ENCODE measurements around the gene GPC5.
"Not testable (repeated sequence)": the region's sequence is repeated elsewhere in the genome, so short reads cannot be mapped to it uniquely, and the experiment has no call there.

Gene GPC5

DNA sequence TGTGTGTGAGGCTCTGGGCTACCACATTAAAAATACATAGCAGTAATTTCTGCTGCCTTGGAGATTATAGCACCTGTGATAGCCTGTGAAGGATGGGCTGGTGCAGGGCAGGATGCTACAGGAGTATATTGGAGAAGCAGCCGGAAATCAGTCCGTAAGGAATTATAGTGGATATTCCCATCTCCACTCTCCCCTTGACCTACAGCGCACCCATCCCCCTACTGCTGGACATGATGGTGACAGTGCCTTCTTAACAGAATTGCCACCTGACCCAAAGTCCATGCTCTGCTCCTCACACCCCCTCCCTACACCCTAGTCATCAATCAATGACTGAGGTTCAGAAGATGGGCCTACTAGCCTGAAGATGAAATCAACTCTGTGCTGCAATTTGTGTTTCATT is 376.0 kb downstream of the GPC5 start:
- no peak for DNase-seq (ENCODE audit: low spot score)

DNA sequence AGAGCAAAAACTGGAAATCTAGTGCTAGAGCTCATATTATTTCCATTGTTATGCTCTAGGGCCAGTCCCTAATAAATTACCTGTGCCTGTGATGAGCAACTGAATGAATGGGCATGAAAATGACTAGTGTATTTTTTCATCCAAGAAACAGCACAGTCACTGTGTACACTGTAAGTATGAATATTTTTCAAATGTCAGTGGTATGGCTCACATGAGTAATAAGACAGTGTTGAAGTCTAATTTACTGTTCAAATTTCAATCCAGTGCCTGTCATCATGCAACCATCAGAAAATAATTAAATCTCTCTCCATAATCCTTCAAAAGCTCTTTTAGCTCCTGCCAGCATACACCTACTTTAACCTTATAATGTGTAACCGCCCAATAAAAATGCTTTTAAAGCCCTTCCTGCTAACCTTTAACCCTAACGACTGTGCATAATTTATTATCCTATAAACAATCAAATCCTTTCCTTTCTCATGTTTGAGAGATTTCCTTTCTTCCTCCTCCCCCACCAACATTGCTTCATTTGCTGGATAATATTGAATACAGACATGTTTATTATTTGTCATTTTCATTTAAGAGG is 378.3 kb downstream of the GPC5 start:
- DNase-seq (ENCODE audit: low spot score), result no peak

DNA sequence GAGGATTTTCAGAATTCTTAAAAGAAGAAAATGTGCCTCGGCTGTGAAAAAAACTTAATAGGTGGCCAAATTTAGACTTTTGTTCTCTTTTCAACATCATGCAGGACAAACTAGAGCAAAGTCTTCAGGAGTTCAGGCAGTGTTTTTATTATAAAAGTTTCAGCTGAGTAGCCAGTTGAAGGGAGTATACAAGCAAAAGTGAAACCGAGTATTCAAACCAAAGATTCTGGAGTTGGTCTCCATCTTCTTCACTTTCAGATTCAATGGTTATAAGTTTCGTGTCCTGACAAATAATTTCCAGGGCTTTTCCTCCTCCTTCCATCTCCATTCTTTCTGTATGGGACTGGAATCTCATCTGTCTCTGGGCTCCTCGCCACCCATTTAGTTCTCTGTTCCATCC is 379.7 kb downstream of the GPC5 start:
- no peak for DNase-seq (ENCODE audit: low spot score)

DNA sequence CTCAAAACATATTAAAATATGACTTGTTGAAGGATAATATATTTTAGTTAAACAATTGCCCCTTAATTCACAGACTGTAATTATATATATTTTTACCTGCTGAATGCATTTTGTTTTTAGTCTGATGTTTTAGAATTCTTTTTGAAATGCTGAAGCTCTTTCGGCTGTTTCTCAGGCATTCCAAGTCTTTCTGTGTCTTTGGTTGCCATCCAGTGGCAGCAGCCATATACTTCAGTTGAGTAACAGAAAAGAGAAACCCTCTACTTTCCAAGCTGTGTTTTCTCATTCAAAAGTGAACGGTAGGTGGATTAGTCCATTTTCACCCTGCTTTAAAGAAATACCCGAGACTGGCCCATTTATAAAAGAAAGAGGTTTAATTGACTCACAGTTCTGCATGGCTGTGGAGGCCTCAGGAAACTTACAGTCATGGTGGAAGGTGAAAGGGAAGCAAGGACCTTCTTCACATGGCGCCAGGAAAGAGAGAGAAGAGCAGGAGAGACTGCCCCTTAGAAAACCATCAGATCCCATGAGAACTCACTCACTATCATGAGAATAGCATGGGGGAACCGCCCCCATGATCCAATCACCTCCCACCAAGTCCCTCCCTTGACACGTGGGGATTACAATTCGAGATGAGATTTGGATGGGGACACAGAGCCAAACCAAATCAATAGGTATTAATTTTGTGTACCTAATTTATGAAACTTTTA is 383.7 kb downstream of the GPC5 start:
- not testable (repeated sequence) for DNase-seq (ENCODE audit: low spot score)

DNA sequence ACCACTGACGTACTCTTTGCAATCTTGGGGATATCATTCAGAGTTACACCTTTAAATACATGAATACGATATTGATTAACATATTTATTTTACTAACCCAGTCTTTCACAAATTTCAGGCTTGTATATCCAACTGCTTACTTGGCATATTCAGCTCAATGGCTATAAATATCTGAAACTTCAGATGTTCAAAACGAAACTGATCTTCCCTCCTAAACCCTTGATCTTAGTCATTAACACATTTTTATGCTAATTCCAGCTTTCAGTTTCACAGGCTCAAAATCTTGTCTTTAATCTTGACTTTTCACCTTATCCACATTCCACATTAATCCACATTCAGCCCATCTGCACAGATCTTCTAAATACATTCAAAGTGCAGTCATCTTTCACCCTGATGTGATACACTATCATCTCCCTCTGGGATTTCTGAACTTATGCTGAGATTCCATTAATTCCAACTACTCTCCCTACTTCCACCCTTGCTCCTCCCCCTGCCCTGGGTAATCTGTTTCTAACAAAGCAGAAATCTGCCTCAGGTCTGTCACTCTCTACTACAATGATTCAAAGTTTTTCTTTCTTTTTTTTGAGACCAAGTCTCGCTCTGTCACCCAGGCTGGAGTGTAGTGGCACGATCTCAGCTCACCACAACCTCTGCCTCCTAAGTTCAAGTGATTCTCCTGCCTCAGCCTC is 387.2 kb downstream of the GPC5 start:
- DNase-seq (ENCODE audit: low spot score), result no peak

DNA sequence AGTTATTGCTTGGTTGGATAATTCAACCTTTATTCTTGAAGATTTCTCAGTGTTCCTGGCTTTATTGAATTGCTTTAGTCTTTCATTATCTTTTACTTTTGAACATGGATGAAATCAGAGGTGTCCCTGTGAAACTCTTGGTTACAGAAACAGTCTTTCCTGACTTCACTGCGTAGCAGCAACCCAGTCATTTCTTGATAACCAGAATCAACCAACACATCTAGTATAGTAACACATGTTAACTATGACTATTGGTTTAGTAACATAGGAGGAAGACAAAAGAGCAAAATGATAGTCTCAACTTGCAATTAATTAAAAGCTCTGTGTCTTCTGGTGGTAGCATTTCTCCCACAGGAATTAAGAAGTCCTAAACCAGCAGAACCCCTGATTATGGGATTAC is 393.6 kb downstream of the GPC5 start:
- DNase-seq (ENCODE audit: low spot score), result no peak

DNA sequence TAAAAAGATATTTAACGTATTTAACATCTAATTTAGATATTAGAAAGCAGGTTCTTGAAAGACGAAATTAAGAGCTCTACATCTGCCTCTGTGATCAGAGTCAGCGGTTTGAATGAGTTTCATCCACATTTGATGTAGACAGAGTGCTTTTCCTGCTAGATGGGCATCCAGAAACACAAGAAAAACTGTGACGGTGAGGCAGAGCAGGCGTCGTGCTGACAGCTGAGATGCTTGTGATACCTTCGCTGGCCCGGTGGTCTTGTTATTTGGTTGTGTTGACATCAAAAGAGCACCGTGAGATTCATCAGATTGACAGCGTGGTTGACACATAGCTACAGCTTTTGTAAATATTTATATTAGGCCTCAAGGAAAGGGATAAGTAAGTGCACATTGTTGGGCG is 399.1 kb downstream of the GPC5 start:
- DNase-seq (ENCODE audit: low spot score), result no peak

DNA sequence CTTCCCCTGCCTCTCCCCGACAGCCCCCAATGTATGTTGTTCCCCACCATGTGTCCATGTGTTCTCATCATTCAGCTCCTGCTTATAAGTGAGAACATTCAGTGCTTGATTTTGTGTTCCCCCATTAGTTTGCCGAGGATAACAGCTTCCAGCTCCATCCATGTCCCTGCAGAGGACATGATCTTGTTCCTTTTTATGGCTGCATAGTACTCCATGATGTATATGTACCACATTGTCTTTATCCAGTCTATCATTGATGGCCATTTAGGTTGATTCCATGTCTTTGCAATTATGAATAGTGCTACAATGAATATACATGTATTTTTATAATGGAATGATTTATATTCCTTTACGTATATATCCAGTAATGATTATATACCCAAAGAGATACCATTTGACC is 399.9 kb downstream of the GPC5 start:
- DNase-seq (ENCODE audit: low spot score), result not testable (repeated sequence)

DNA sequence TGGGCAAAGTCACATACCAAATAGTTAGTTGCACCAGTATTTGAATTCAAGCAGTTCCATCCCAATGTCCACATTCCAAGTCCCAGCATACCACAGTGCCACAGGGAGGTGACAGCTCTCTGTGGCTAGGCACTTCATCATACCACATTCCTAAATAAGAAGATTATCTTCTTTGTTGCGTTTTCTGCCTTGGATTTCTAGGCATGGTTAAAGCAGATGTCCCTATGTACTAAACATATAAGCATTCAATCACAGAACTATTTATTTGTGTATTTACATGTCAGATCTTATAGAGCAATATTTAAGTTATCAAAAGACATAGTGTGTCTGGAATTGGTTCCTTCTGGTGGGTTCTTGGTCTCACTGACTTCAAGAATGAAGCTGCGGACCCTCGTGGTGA is 403.4 kb downstream of the GPC5 start:
- DNase-seq (ENCODE audit: low spot score), result not testable (repeated sequence)

DNA sequence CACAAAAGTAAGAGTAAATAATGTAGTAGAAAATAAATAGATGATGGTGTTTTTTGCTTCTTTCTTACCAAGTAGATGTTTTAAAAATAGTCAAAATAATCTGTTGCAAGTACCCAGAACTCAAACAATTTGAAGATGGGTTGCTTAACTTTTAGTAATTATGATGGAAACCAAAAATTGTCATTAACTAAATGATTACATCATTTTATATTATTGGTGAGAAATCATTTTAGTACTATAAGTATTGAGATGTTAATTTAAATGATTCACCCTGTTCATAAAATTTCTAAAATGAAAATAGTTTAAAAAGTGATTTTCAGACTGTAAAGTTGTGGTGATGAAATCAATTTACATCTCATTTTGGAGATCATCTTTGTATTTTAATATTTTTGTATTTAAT is 404.5 kb downstream of the GPC5 start:
- DNase-seq (ENCODE audit: low spot score), result no peak

DNA sequence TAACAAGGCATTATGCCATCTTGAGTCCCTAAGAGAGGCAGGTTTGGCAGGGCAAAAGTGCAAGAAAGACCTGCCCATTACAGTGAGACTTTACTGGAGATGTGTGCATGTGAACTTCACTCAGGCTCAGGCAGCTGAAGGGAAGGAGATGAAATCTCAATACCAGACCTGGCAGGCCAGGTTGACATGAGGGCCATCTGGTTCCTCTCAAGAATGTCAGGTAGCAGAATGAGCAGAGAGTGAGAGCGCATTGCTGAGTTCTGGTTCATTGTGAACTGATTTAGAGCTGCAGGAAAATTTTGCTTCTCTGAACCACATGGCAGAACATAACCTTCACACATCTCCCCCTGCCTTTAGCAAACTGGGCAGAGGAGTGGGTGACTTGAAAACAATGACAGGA is 406.3 kb downstream of the GPC5 start:
- DNase-seq (ENCODE audit: low spot score), result no peak

DNA sequence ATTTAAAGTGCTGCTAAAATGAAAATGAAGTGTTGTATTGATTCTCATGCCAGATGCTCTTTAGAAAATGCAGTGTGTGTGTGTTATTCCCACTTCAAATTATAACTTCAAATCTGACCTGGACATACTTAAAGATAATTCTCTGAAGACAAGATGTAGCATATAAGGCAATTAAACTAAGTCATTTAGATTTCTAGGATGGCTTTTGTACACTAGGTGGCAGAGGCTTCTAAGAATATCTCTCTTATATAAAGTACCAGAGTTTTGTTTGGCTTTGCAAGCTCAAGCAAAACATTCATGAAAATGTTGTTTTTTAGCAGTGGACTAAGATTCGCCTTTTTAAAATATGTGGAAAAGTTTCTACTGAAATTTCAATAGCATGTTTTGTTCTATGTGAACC is 407.2 kb downstream of the GPC5 start:
- no peak for DNase-seq (ENCODE audit: low spot score)

DNA sequence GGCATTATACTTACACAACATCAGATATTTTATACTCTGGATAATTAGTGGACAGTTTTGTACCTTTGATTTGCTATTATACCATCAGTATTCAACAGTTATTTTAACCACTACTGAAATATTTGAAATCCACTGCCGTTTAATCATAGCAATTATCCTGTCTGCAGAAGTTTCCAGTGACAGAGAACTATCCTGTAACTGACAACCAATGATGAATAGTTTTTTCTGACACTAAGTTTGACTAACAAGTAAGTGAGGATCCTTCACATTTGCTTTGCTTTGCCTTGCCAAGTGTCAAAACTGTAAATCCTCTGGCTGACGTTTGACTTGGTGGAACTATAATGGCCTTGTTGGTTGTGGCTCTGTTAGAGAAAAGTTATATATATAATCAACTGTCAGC is 410.7 kb downstream of the GPC5 start:
- no peak for DNase-seq (ENCODE audit: low spot score)

DNA sequence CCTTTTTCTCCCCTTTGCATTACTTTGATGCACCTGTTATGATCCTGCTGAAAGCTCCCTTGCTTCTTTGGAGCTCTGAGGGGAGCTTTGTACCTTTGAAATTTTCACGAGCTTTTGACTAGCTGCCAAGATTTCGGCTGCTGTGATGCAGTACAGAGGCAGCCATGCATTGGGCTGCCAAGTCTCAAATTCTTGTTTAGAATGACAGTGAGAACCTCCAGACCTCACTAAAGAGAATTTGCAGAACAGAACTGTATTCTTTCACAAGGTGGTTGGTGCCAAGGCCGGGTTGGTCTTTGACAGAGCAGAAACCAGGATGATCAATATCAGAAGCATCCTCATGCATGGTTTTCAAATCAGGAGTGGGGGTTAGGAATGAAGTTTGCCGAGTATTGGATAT is 414.8 kb downstream of the GPC5 start:
- no peak for DNase-seq (ENCODE audit: low spot score)

DNA sequence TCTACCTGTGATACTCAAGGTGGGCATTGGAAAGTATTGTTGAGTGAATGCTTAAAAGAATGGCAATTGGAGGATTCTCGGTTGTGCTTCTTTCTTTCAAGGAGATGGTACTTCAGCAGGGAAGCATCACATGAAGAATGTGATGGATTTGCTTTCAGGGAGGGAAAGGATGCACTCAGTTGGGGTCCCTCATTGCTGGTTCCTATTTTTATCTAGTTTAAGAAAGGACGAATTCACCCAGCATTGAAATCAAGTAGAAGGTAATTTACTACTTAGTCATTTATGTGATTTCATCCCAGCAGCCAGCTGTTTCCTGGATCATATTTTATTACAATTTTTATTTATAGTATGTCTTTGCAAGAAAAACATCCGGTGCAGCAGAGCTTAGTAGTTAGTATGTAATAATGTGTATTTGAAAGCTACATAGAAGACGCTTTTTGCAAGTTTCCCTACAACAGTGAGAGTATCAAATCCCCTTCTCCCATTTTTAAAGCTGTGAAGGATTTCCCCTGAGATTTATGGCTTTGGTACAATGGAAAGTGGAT is 417.9 kb downstream of the GPC5 start:
- DNase-seq (ENCODE audit: low spot score), result no peak

DNA sequence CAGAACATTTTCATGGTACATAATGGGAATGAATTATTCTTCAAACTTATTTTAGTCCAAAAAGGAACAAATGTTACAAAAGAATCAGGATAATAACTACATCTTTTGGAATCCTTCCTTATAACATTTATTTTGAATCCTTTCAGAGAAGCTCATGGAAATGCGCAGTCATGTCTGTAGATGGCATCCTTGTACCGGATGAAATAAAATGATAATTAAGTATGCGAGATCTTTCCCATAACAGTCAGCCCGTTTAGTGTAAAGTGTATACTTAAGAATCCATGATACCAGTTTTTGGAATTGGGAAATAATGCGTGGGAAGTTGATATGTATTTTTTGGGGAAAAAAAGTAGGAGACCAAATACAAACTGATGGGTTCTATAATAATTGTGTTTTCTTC is 418.8 kb downstream of the GPC5 start:
- peak; percentile 12 for DNase-seq (ENCODE audit: low spot score)

DNA sequence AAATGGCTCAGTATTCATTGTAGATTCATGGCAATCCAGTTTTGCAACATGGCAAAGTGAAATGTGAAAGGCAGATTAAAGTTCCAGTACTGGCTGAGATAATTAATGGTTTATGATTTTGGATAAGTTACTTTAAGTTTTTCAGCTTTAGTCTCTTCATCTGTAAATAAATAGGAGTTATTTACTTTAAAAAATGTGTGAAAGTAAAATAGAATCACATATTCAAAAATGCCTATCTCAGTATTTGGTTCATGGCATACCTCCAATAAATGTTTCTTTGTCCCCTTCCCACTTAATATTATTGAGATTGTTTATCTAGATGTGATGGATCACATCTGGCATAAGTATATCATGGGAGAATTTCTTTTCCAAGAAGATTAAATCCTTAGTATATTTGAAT is 426.0 kb downstream of the GPC5 start:
- DNase-seq (ENCODE audit: low spot score), result no peak

DNA sequence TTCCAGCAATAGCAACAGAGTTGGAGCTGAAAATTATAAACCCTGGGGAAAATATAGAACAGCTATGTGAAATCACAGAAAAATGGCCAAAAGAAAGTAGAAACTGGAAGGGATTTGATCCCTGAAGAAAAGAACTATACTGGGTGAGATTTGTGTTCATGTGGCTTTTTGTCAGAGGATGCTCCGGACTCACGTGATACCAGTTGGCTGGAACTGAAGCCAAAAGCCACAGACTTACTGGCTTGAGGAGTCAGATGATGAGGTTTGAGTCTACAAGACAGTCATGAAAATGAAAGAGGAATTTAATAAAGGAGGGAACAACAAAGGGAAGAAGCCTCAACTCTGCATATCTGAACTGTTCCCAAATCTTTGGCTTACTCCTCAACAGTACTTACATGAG is 427.1 kb downstream of the GPC5 start:
- DNase-seq (ENCODE audit: low spot score), result no peak

DNA sequence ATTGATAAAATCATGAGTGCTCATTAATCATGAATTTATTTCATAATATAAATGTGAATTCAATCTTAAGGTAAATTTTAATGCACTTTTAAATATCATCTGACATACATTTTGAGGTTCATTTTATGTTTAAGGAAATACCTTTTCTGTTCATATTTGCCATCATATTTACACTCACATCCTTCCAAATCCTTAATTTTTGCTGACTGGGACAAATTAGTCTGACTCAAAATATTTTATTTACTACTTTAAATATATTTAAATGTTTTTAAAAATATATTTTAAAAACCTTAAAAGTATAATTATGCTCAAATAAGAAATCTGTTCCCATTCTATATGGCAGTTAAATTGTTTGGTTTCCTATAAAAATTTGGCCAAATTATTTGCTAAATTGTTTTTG is 438.1 kb downstream of the GPC5 start:
- no peak for DNase-seq (ENCODE audit: low spot score)

DNA sequence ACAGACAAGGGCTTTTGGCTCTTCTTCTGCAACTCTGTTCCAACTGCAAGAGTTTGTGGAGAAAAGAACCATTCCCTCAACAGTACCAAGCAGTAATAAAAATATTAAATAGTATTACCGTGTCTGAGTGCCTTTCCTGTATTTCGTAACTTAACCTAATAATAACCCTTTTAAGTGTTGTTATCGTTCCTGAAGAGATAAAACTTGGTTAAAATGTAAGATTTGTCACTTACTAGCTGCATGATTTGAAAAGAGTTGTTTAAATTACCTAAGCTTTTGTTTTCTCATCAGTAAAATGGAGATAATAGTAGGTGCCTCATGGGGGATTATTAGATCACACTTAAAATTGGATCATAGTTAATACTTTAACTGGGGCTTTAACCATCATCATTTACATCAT is 447.2 kb downstream of the GPC5 start:
- no peak for DNase-seq (ENCODE audit: low spot score)

DNA sequence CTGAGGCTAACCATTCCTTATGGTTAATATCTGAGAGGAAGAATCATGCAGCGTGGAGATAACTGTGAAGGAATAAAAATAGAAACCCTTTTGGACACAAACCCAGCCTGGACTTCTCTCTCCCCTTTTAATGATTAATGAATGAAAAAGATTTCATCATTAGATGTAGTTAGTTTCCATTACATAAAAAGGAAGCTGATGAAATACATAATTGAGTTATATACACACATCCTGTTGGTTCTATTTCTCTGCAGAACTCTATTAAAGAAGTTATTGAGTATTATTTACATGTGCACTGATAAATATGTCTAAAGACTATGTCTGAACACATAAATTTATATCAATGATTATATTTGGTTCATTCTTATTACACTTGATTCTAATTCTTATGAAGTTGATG is 465.3 kb downstream of the GPC5 start:
- no peak for DNase-seq (ENCODE audit: low spot score)

DNA sequence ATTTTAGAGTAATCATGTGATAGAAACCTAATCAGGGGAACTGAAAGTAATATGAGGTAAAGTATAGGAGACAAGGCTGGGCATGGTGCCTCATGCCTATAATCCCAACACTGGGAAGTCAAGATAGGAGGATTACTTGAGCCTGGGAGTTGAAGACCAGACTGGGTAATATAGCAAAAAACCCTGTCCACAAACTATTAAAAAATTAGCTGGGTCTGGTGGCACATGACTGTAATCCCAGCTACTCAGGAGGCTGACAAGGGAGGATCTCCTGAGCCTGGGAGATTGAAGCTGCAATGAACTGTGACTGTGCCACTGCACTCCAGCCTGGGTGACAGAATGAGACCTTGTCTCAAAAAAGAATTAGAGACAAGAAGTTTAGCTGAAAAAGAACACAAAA is 469.9 kb downstream of the GPC5 start:
- no peak for DNase-seq (ENCODE audit: low spot score)

DNA sequence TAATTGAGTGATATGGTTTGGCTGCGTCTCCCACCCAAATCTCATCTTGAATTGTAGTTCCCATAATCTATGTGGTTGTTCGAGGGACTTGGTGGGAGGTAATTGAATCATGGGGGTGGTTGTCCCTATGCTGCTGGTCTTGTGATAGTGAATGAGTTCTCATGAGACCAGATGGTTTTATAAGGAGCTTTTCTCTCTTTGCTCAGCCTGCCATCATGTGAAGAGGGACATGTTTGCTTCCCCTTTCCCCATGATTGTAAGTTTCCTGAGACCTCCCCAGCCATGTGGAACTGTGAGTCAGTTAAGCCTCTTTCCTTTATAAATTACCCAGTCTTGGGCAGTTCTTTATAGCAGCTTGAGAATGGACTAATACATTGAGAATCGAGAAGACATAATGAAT is 480.1 kb downstream of the GPC5 start:
- no peak for DNase-seq (ENCODE audit: low spot score)

Measured in globus pallidus (tissue), 1 donor.